Lower leg skin (tissue), 4 donors: ENCODE data around the gene SPINK9. TPM values are rescaled to one million over a fixed set of nuclear protein-coding genes. Genes with fewer than 3 reads are reported as not detected.

Experiments used
- DNase-seq, 2 donors: peaks; one replicate each; pipeline ENCODE4 v3.0.0-alpha.2; 2019; ENCODE audit warnings: low spot score in 2 of 2
- H3K4me3 ChIP-seq: fragments of 200-600 bp; sonication (generic); 2 replicates; pipeline ENCODE4 v1.5.1; 2017; ENCODE audit warnings: mild to moderate bottlenecking, low read depth; ENCODE audit not compliant: poor library complexity, severe bottlenecking
- POLR2A ChIP-seq, 2 donors: fragments of 450-650 bp; IDR thresholded peaks; one replicate each; pipeline ENCODE4 v1.6.1; 2016 to 2017; ENCODE audit warnings: antibody characterized with exemption in 2 of 2, mild to moderate bottlenecking in 1 of 2, moderate library complexity in 1 of 2
- WGBS, 2 donors: methylation state at CpG; one replicate each; pipeline ENCODE4 v1.1.5; 2018; 5-methylcytosine and 5-hydroxymethylcytosine counted together
- intact Hi-C: fragments of 100-400 bp; cut with DNase I; formaldehyde crosslinking; loops from one replicate; pipeline ENCODE4 v1.15.0; 2023; ENCODE audit warnings: low total_unique reads
- total RNA-seq, 4 donors: library from RNA; depleted of rRNA; stranded (reverse); fragments of >200 nt; gene quantifications; one replicate each; pipeline ENCODE4 v1.1.0, GENCODE V29; 2016
- TF ChIP-seq, protein P1 (sequence below), 3 donors: fragments of 450-650 bp; IDR thresholded peaks; one replicate each; pipeline ENCODE4 v1.5.1; 2016; ENCODE audit warnings: antibody characterized with exemption in 3 of 3, mild to moderate bottlenecking in 3 of 3, moderate library complexity in 2 of 3

Gene SPINK9
- total RNA-seq: not detected

DNA sequence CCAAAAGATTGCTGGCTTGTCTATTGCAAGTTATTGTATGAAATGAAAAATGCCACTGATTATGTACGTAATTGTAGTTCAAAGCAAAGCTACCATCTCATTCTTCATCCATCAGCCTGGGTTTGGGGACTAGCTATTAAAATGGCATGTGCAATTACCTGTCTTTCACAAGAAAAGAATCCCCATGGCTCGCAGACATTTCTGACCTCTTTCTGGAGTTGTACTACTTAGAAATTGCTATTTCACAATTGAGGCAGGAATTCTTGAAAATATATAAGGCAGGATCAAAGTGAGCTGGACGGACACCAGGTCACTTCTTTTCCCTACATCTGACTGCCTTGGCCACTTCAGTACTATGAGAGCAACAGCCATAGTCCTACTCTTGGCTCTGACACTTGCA, at the start of gene SPINK9:
Gene SPINK9, plus strand, starts transcription at position 301 of the 400 bp plus-strand sequence. Its CDS starts 55 bp downstream, at position 356.
- DNase-seq: no peak
- intact Hi-C loops: no loop called here
- WGBS, 2 donors: 86 to 89% methylated on average over 3 of the region's 3 CpGs
- TF ChIP-seq, protein P1, sequence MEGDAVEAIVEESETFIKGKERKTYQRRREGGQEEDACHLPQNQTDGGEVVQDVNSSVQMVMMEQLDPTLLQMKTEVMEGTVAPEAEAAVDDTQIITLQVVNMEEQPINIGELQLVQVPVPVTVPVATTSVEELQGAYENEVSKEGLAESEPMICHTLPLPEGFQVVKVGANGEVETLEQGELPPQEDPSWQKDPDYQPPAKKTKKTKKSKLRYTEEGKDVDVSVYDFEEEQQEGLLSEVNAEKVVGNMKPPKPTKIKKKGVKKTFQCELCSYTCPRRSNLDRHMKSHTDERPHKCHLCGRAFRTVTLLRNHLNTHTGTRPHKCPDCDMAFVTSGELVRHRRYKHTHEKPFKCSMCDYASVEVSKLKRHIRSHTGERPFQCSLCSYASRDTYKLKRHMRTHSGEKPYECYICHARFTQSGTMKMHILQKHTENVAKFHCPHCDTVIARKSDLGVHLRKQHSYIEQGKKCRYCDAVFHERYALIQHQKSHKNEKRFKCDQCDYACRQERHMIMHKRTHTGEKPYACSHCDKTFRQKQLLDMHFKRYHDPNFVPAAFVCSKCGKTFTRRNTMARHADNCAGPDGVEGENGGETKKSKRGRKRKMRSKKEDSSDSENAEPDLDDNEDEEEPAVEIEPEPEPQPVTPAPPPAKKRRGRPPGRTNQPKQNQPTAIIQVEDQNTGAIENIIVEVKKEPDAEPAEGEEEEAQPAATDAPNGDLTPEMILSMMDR (IDR thresholded peaks at IDR 0.05): no peak
- no peak for TF ChIP-seq POLR2A (IDR thresholded peaks at IDR 0.05)
- H3K4me3 ChIP-seq: no peak within 1 kb of the TSS

GRCh38 chr5:148290271-148291195, 44.8 kb upstream of the SPINK9 start:
- intact Hi-C loops: no loop called here
- DNase-seq: no peak
- TF ChIP-seq, protein P1 (IDR thresholded peaks at IDR 0.05): no peak
- TF ChIP-seq POLR2A (IDR thresholded peaks at IDR 0.05): no peak
- no peak overlapping the region for H3K4me3 ChIP-seq
- 68 to 72% methylated on average over 6 of the region's 6 CpGs for WGBS, 2 donors

DNA sequence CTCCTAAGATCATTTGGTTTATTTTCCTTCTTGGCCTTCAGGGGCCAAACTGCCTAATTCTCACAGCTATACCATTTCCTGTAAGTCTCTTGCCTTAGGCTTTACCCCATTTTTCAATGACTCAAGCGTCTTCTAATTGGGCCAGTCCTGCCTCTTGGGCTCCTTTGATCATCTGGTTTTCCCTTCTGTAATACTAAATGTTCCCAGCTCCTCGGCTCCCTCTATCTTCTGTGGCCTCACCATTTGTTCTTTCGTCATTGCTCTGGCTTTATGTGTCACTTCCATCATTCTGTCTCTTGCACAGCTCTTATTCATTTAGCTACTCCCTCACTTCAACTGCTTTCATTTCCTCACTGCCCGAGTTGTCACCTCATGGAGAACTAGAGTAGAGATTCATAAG, 37.6 kb upstream of the SPINK9 start:
- no peak for TF ChIP-seq POLR2A (IDR thresholded peaks at IDR 0.05)
- TF ChIP-seq, protein P1 (IDR thresholded peaks at IDR 0.05): no peak
- no peak overlapping the region for H3K4me3 ChIP-seq
- 67 to 68% methylated on average over 4 of the region's 4 CpGs for WGBS, 2 donors
- intact Hi-C loops: no loop called here
- DNase-seq: no peak

- DNase-seq: no peak
- intact Hi-C loops: no loop called here
- no peak overlapping the region for H3K4me3 ChIP-seq
- 70 to 88% methylated on average over 1 of the region's 1 CpG for WGBS, 2 donors
- no peak for TF ChIP-seq POLR2A (IDR thresholded peaks at IDR 0.05)
These were observed 28.9 kb upstream of the SPINK9 start for GRCh38 chr5:148306446-148306845.

DNA sequence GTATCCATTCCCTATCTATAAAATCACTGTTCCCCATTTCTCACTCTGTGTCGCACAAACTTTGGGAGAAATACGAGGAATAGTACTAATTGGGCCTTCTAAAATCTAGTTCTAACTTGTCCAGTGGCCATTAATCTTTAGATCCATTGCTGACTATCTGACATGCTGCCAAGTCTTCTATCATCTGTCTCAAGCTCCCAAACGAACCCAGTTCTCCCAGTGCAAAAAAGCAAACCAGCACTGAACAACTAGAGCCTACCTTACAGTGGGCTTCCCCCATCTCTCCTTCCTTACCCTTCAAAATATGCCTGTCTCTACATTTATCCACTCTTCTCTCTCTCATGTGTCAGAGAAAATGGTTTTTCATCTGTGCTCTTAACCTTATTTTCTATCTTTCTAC, 26.3 kb upstream of the SPINK9 start:
- TF ChIP-seq, protein P1 (IDR thresholded peaks at IDR 0.05): no peak
- no peak for TF ChIP-seq POLR2A (IDR thresholded peaks at IDR 0.05)
- intact Hi-C loops: no loop called here
- WGBS, 2 donors: 62 to 68% methylated on average over 3 of the region's 3 CpGs
- no peak for DNase-seq
- H3K4me3 ChIP-seq: no peak overlapping the region

DNA sequence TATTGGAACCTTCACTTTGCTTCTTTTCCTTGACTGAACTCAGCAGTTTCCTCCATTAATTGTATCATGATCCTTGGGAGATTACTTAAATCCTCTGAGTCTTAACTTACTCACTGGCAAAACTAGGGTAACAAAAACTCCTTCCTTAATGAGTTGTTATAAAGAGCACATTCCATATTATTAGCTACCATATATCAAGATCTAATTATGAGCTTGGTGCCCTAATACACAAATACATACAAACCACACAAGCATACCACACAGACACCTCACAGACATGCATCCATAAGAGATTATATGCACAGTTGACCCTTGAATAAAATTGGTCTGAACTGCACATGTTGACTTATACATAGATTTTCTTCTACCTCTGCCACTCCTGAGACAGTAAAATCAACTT, 25.6 kb upstream of the SPINK9 start:
- no peak for DNase-seq
- TF ChIP-seq POLR2A (IDR thresholded peaks at IDR 0.05): no peak
- TF ChIP-seq, protein P1 (IDR thresholded peaks at IDR 0.05): no peak
- no peak overlapping the region for H3K4me3 ChIP-seq
- intact Hi-C loops: no loop called here
